HL-60 (cell line): ENCODE results near the gene NIPSNAP2.

Experiments used
- DNase-seq, 2 experiments: peaks; one replicate each; pipeline ENCODE4 v3.0.0-alpha.2; 2010 to 2020; ENCODE audit warnings: low read depth in 1 of 2, low spot score in 1 of 2
- H3K27ac ChIP-seq: fragments of 250-450 bp; sonication (Bioruptor Pico); replicated peaks from 2 replicates; pipeline ENCODE4 v1.5.1; 2020; ENCODE audit warnings: mild to moderate bottlenecking, moderate library complexity
- H3K27me3 ChIP-seq: fragments of 250-450 bp; sonication (Bioruptor Pico); 2 replicates; pipeline ENCODE4 v1.5.1; 2021; ENCODE audit warnings: mild to moderate bottlenecking, moderate library complexity; ENCODE audit not compliant: insufficient read depth, poor library complexity, severe bottlenecking
- H3K4me3 ChIP-seq: replicated peaks from 2 replicates; pipeline ENCODE4 v1.5.1; 2011; ENCODE audit warnings: mild to moderate bottlenecking, control low read depth, low read length; ENCODE audit not compliant: insufficient read depth
- GABPA ChIP-seq: IDR thresholded peaks from 2 replicates; pipeline ENCODE4 v1.6.1; 2012; ENCODE audit warnings: low read depth
- POLR2AphosphoS5 ChIP-seq: IDR thresholded peaks from 2 replicates; pipeline ENCODE4 v1.6.1; 2012; ENCODE audit warnings: low read depth
- REST ChIP-seq: IDR thresholded peaks from 2 replicates; pipeline ENCODE4 v1.6.1; 2012; ENCODE audit warnings: low read depth; ENCODE audit not compliant: insufficient replicate concordance
- SPI1 ChIP-seq: IDR thresholded peaks from 2 replicates; pipeline ENCODE4 v1.6.1; 2012; ENCODE audit warnings: low read depth, mild to moderate bottlenecking, borderline replicate concordance
- TF ChIP-seq, protein P1 (sequence below): IDR thresholded peaks from one replicate; pipeline ENCODE4 v1.5.1; 2011; ENCODE audit warnings: low read length, control low read depth, inconsistent platforms; ENCODE audit not compliant: insufficient read depth

The NIPSNAP2 gene

GRCh38 chr7:55931421-55932151 is 32.8 kb upstream of the NIPSNAP2 start:
- no peaks in the 10 kb centered on the region for H3K27me3 ChIP-seq
- DNase-seq = no peak
- no peak for TF ChIP-seq REST
- TF ChIP-seq POLR2AphosphoS5 = no peak
- TF ChIP-seq SPI1 = no peak
- TF ChIP-seq, protein P1, sequence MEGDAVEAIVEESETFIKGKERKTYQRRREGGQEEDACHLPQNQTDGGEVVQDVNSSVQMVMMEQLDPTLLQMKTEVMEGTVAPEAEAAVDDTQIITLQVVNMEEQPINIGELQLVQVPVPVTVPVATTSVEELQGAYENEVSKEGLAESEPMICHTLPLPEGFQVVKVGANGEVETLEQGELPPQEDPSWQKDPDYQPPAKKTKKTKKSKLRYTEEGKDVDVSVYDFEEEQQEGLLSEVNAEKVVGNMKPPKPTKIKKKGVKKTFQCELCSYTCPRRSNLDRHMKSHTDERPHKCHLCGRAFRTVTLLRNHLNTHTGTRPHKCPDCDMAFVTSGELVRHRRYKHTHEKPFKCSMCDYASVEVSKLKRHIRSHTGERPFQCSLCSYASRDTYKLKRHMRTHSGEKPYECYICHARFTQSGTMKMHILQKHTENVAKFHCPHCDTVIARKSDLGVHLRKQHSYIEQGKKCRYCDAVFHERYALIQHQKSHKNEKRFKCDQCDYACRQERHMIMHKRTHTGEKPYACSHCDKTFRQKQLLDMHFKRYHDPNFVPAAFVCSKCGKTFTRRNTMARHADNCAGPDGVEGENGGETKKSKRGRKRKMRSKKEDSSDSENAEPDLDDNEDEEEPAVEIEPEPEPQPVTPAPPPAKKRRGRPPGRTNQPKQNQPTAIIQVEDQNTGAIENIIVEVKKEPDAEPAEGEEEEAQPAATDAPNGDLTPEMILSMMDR = no peak
- TF ChIP-seq GABPA = no peak
- H3K27ac ChIP-seq = no peak overlapping the region
- H3K4me3 ChIP-seq = no peak overlapping the region

GRCh38 chr7:55939514-55940123 is 24.8 kb upstream of the NIPSNAP2 start:
- H3K27ac ChIP-seq = no peak overlapping the region
- H3K27me3 ChIP-seq = no peaks in the 10 kb centered on the region
- TF ChIP-seq GABPA (no peak), REST (no peak), SPI1 (no peak), POLR2AphosphoS5 (no peak)
- TF ChIP-seq, protein P1 = no peak
- no peak for DNase-seq
- no peak overlapping the region for H3K4me3 ChIP-seq

GRCh38 chr7:55946545-55946944 is 17.8 kb upstream of the NIPSNAP2 start:
- no peak for DNase-seq
- no peak overlapping the region for H3K27ac ChIP-seq
- TF ChIP-seq POLR2AphosphoS5 (no peak), SPI1 (no peak), GABPA (no peak), REST (no peak)
- TF ChIP-seq, protein P1 = no peak
- no peak overlapping the region for H3K4me3 ChIP-seq
- no peaks in the 10 kb centered on the region for H3K27me3 ChIP-seq
